AG09309 (cell line): ENCODE data around the gene STEAP1B.
A peak's percentile ranks its signal among the peaks of the same experiment; 100 is the strongest.
"Not testable (repeated sequence)": the region's sequence is repeated elsewhere in the genome, so short reads cannot be mapped to it uniquely, and the experiment has no call there.

Experiments
- DNase-seq: peaks from one replicate; pipeline ENCODE4 v3.0.0-alpha.2; 2010; ENCODE audit warnings: low read depth
- H3K4me3 ChIP-seq: 2 replicates; pipeline ENCODE4 v1.5.1; 2011; ENCODE audit warnings: mild to moderate bottlenecking, low read depth, low read length, moderate library complexity; ENCODE audit not compliant: control insufficient read depth
- TF ChIP-seq, protein P1 (sequence below): IDR thresholded peaks from 2 replicates; pipeline ENCODE4 v1.5.1; 2011; ENCODE audit warnings: mild to moderate bottlenecking, low read depth, low read length, inconsistent platforms; ENCODE audit not compliant: insufficient read depth, control insufficient read depth; ENCODE audit errors: missing control alignments

The STEAP1B gene

DNA sequence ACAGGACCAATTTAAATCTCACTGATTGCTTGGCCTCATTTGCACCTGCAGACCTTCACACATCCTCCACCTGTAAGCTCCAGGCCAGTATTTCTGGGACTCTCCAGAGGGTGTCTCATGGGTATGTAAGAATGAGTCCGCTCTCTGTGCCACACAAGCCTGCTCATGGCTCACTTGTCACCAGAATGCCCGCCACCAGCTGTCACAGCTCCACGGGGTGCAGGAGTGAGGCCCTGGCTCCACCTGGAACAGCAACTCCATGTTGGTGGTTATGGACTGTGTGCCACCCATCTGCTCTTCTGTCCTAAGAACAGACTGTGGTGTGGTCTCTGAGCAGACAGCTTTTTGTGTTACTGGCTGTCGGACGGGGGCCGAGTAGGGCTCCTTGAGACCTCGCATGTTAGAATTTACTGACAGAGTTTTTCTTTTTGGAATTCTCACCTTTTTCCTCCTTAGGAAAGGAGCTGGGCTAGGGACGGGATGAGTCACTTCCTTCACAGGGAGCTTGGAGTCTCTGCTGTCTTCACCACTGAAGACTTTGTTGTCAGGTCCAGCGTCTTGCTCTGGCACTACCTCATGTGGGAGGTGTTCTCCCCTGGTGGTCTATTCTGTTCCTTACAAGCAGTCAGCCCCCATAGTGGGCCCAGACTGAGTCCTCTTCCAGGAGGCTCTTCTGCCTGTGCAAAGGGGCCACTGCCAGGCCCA is 6.5 kb upstream of the STEAP1B start:
- not testable (repeated sequence) for H3K4me3 ChIP-seq, DNase-seq

DNA sequence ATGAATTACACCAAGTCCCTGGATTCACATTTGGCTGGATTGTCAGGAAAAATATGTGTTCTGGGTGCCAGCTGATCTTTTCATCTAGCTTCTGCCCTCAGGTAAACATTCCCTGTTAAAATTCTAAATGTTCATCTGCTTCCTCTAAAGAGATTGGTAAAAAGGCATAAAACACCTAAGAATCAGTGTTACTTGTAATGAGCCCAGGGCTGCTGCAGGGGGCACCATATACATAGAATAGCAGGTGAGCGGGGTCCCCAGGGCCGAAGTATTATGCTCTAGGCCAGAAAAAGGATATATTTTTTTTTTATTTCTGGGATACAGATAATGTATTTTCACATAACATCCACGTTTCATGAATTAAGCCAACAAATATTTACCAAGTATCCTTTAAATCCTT is 4.5 kb upstream of the STEAP1B start:
- not testable (repeated sequence) for H3K4me3 ChIP-seq, DNase-seq
- TF ChIP-seq, protein P1, sequence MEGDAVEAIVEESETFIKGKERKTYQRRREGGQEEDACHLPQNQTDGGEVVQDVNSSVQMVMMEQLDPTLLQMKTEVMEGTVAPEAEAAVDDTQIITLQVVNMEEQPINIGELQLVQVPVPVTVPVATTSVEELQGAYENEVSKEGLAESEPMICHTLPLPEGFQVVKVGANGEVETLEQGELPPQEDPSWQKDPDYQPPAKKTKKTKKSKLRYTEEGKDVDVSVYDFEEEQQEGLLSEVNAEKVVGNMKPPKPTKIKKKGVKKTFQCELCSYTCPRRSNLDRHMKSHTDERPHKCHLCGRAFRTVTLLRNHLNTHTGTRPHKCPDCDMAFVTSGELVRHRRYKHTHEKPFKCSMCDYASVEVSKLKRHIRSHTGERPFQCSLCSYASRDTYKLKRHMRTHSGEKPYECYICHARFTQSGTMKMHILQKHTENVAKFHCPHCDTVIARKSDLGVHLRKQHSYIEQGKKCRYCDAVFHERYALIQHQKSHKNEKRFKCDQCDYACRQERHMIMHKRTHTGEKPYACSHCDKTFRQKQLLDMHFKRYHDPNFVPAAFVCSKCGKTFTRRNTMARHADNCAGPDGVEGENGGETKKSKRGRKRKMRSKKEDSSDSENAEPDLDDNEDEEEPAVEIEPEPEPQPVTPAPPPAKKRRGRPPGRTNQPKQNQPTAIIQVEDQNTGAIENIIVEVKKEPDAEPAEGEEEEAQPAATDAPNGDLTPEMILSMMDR, result peak; percentile 33

DNA sequence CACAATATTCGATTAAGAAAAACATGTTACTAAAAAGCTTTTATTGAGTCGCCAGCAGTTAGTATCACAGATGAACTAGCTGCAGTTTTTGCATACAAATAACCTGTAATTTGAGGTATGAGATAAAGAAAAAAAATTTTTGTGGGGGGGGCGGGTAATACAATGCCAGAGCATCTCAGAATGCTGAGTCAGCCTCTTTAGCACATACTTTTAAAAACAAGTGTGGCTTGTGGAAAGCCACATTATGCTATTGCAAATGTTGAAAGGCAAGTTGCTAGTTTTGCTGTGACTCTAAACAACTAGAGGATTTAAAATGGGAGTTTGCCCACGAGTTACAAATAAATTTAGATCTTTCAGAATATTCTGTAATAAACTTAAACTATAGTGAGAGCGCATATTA is 2.1 kb upstream of the STEAP1B start:
- H3K4me3 ChIP-seq, DNase-seq: not testable (repeated sequence)

DNA sequence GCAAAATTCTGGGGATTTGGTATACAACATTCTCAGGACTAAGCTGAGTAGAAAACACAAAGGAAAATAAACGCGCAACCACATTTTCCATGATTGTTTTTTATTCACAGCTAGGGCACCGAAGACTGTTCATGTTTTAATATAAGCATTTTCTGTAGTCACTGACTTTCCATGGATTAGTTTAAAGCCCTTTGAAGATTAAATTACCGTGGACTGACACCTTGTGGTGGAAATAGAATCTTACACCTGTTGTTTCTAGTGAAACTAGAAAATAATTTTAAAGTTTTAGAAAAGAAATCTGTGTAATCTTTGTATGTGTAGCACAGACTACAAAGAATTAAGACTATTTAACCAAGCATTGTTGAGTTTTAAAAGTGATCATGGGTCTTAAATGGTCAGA is 1.3 kb upstream of the STEAP1B start:
- DNase-seq, H3K4me3 ChIP-seq: not testable (repeated sequence)
- TF ChIP-seq, protein P1, result peak; percentile 19

DNA sequence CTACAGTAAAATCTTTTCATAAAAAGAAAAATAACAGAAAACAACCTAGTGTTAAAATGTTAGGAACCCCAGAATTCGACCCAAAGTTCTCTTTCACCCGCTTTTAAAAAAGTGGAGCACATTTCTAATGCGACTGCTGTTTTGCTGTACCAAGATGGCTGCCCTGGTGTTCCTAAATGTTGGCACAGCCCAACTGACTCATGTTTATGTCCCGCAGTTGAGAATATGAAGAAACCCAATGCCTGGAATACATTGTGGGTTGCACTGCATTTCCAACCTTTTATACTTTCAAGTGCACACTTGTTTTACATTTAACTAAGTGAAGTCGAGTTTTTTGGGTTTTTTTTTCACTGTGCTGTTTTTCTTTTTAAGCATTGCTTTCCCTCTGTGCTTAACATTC is 944 bp downstream of the STEAP1B start:
- no peak overlapping the region; the same call in 1 of the 2 replicates for H3K4me3 ChIP-seq
- DNase-seq, result no peak
- TF ChIP-seq, protein P1, result no peak

DNA sequence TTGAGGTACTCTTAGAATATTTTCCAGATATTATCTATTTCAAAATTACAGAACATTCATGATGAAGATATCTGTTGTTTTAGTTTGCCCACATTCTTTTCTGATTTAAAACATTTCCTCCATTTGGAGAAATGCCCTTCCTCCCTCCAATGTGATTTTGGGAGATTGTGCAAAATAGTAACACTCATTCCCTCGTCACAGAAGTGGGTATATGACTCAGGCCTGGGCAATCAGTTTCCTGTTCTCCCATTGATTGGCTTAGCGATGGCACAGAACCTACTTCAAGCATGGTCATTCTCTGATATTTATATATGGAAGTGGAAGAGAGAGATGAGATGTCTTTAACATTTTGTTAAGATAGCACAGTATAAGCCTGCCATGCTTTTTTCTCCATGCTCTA is 3.1 kb downstream of the STEAP1B start:
- not testable (repeated sequence) for DNase-seq, H3K4me3 ChIP-seq

DNA sequence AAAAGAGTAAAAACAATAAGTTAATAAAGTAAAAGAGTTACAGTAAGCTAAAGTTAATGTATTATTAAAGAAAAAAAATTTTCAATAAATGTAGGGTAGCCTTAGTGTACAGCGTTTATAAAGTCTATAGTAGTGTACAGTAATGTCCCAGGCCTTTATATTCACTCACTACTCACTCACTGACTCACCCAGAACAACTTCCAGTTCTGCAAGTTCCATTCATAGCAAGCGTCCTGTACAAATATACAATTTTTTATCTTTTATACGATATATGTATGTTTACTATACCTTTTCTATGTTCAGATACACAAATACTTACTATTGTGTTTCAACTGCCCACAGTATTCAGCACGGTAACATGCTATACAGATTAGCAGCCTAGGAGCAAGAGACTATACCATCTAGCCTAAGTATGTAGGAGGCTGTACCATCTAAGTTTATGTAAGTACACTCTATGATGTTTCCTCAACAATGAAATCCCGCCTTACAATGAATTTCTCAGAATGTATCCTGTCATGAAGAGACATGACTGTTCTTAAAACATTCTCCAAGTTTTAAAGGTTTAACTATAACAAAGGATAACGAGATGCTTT is 3.6 kb downstream of the STEAP1B start:
- not testable (repeated sequence) for DNase-seq, H3K4me3 ChIP-seq

DNA sequence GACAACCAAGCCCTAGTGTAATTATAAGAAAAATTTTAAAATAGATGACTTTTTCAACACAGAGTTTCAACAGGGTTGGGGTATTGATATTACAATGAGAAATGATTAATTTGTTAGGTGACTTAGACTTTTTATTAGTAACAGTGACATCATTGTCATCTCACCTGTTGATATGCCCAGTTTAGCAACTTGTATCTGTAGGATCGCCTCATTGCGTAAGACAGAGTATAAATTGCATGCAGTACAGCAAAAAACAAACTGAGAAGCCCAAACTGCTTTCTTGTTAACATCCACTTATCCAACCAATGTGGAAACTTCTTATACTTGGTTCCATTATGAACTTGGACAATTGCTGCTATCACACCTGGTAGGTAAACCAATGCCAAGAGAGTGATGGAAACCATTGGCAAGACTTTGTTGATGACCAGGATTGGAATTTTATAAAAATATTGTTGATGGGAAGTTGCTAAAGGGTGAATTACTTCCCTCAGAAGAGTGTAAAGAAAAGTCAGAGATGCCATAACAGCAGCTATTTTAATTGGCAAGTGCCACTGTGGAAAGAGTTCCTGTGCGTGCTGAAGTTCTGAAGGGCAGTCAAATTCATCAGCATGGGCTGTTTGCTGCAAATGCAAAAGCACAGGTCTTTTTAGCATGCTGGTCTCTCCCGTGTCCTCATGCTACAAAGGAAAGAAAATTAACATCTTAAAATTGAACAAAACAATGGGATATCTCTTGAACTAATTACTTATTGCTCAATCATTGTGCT is 6.6 kb downstream of the STEAP1B start:
- DNase-seq, H3K4me3 ChIP-seq: not testable (repeated sequence)

DNA sequence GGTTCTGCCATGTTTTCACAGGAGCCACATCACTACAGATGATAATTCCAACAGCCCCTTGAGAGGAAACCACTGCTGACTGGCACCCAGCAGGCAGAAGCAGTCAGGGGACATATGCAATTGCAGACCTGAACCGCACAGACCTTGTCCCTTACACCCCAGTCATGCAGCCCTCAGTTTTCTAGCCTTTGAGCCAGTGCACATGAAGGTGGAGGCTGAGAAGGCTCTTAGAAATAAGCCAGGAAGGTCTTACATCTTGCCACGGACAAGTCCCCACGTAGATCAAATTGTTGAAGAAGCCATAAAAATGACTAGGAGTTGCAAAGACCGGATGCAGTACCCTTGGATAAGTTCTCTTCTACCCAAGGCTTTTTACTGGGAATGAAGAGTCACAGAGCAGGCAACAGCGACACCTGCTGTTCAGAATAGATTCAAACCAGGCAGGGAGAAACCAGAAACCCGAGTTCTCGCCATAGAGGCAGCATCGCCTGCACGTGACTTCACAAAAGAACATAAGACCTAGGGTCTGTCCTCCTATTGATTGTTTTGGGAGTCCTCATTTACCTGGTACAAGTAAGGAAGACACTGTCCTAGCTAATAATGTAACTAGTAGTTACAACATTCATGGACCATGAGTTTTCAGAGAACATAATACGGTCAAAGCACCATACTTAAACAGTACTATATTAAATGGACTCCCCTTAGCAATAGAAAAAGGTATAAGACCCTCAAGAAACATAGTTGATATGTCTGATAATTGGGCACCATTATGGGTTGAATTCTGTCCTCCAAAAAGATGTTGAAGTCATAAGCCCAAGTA is 11.1 kb downstream of the STEAP1B start:
- H3K4me3 ChIP-seq, result no peak overlapping the region
- no peak for DNase-seq
- TF ChIP-seq, protein P1, result peak; percentile 89
